SK-N-SH (cell line): Measurements from ENCODE around the gene SLC20A1. TPM values are rescaled to one million over a fixed set of nuclear protein-coding genes. Genes with fewer than 3 reads are reported as not detected.
A peak's percentile ranks its signal among the peaks of the same experiment; 100 is the strongest.

Experiments
- CTCF ChIA-PET: fragments of 300-600, 350-600 bp; formaldehyde crosslinking; extraction: SDS; loops from one replicate; lab custom pipeline; 2021; lab: Yijun Ruan, JAX
- POLR2A ChIA-PET: fragments of 350-600 bp; sonication (Branson Sonifier 250); formaldehyde crosslinking; extraction: SDS; loops from one replicate; lab custom pipeline; 2020; ENCODE audit warnings: antibody characterized with exemption, inconsistent platforms; lab: Yijun Ruan, JAX
- DNase-seq: peaks from one replicate; pipeline ENCODE4 v3.0.0; 2012
- H2AFZ ChIP-seq: fragments of 200-600 bp; sonication (generic); 2 replicates; pipeline ENCODE4 v1.8.1; 2016; ENCODE audit warnings: antibody characterized with exemption, mild to moderate bottlenecking, low read depth
- H3F3A ChIP-seq: fragments of 200-600 bp; sonication (generic); replicated peaks from 2 replicates; pipeline ENCODE3; 2016; ENCODE audit warnings: antibody characterized with exemption, mild to moderate bottlenecking; ENCODE audit not compliant: insufficient read depth
- H3K27ac ChIP-seq, 2 experiments: fragments of 200-500 bp in 1 of 2; fragments of 200-600 bp in 1 of 2; sonication (Bioruptor generic) in 1 of 2; sonication (generic), shearing (Covaris generic) in 1 of 2; 2 replicates each; pipeline versions ENCODE4 v1.5.1 to v1.6.1; 2014 to 2016; ENCODE audit warnings: low read depth in 2 of 2, inconsistent platforms in 1 of 2, low read length in 1 of 2, mild to moderate bottlenecking in 1 of 2, mixed read lengths in 1 of 2
- H3K27me3 ChIP-seq: fragments of 200-600 bp; sonication (generic), shearing (Covaris generic); 2 replicates; pipeline ENCODE4 v1.6.1; 2016; ENCODE audit warnings: mixed run types; ENCODE audit not compliant: insufficient read depth
- H3K36me3 ChIP-seq, 2 experiments: fragments of 200-500 bp in 1 of 2; fragments of 200-600 bp in 1 of 2; sonication (Bioruptor generic) in 1 of 2; sonication (generic) in 1 of 2; replicated peaks in 1 of 2; 2 replicates each; pipeline versions ENCODE3 to v1.5.1; 2014 to 2016; ENCODE audit warnings: low read length in 1 of 2, mild to moderate bottlenecking in 1 of 2; ENCODE audit not compliant: insufficient read depth in 2 of 2, control insufficient read depth in 1 of 2
- H3K4me1 ChIP-seq, 2 experiments: fragments of 200-500 bp in 1 of 2; fragments of 200-600 bp in 1 of 2; sonication (Bioruptor generic) in 1 of 2; sonication (generic), shearing (Covaris generic) in 1 of 2; 2 replicates each; pipeline versions ENCODE4 v1.5.1 to v1.6.1; 2014 to 2016; ENCODE audit warnings: low read depth in 1 of 2, low read length in 1 of 2, mixed run types in 1 of 2; ENCODE audit not compliant: insufficient read depth in 2 of 2, control insufficient read depth in 1 of 2
- H3K4me2 ChIP-seq: fragments of 200-600 bp; sonication (generic), shearing (Covaris generic); 2 replicates; pipeline ENCODE4 v1.6.1; 2017; ENCODE audit warnings: mixed run types
- H3K4me3 ChIP-seq, 2 experiments: fragments of 200-500 bp in 1 of 2; fragments of 200-600 bp in 1 of 2; sonication (Bioruptor generic) in 1 of 2; sonication (generic), shearing (Covaris generic) in 1 of 2; 2 replicates each; pipeline versions ENCODE4 v1.5.1 to v1.8.1; 2014 to 2016; ENCODE audit warnings: low read depth in 2 of 2, inconsistent platforms in 1 of 2, low read length in 1 of 2, mild to moderate bottlenecking in 1 of 2, mixed read lengths in 1 of 2, moderate library complexity in 1 of 2
- H3K79me2 ChIP-seq: fragments of 200-600 bp; sonication (generic); 2 replicates; pipeline ENCODE4 v1.8.1; 2017; ENCODE audit warnings: mild to moderate bottlenecking; ENCODE audit not compliant: insufficient read depth
- H3K9ac ChIP-seq: fragments of 200-600 bp; sonication (generic); 2 replicates; pipeline ENCODE4 v1.6.1; 2017; ENCODE audit warnings: mixed run types
- H3K9me2 ChIP-seq: fragments of 200-600 bp; sonication (generic); 2 replicates; pipeline ENCODE4 v1.6.1; 2017; ENCODE audit warnings: mixed run types
- H3K9me3 ChIP-seq: fragments of 200-600 bp; sonication (generic); 2 replicates; pipeline ENCODE4 v1.6.1; 2017; ENCODE audit warnings: mixed run types, mild to moderate bottlenecking, moderate library complexity
- H4K20me1 ChIP-seq: fragments of 200-600 bp; sonication (generic); 2 replicates; pipeline ENCODE4 v1.6.1; 2017; ENCODE audit warnings: mild to moderate bottlenecking, mixed run types; ENCODE audit not compliant: insufficient read depth
- ELF1 ChIP-seq: IDR thresholded peaks from 2 replicates; pipeline ENCODE4 v1.4.0; 2012
- FOSL2 ChIP-seq: IDR thresholded peaks from 2 replicates; pipeline ENCODE4 v1.4.0; 2012; ENCODE audit warnings: low read depth, mild to moderate bottlenecking, moderate library complexity, borderline replicate concordance
- GATA2 ChIP-seq: sonication (generic); formaldehyde crosslinking; IDR thresholded peaks from 2 replicates; pipeline ENCODE4 v1.5.0; 2020; ENCODE audit warnings: mild to moderate bottlenecking, missing genetic modification reagents
- TEAD4 ChIP-seq: IDR thresholded peaks from 2 replicates; pipeline ENCODE4 v1.4.0; 2012; ENCODE audit warnings: mild to moderate bottlenecking, borderline replicate concordance; ENCODE audit not compliant: insufficient read depth
- WGBS: methylation state at CpG from one replicate; pipeline ENCODE4 v1.1.6; 2017; ENCODE audit warnings: low lambda C conversion rate; 5-methylcytosine and 5-hydroxymethylcytosine counted together
- polyA plus RNA-seq, 3 experiments: library from polyadenylated mRNA; depleted of rRNA; stranded (reverse); fragments of >200 nt; gene quantifications; 2 replicates each; pipeline ENCODE4 v1.2.3, GENCODE V29; 2012
- TF ChIP-seq, protein P1 (sequence below): fragments of 150-350 bp; IDR thresholded peaks from 2 replicates; pipeline ENCODE4 v1.6.1; 2016; ENCODE audit warnings: mild to moderate bottlenecking, low read depth, low read length
- TF ChIP-seq, protein P2 (sequence below): IDR thresholded peaks from 2 replicates; pipeline ENCODE4; 2012
- TF ChIP-seq, protein P3 (sequence below): IDR thresholded peaks from 2 replicates; pipeline ENCODE4 v1.4.0; 2012; ENCODE audit warnings: low read depth, borderline replicate concordance
- TF ChIP-seq, protein P4 (sequence below): fragments of 200-600 bp; sonication (generic); IDR thresholded peaks from 2 replicates; pipeline ENCODE4 v1.6.1; 2017; ENCODE audit warnings: antibody characterized with exemption, mild to moderate bottlenecking, moderate library complexity

SLC20A1 gene
- polyA plus RNA-seq, 1 of the 3 experiments (the other 2 are of a cell fraction), result 56.3 TPM

DNA sequence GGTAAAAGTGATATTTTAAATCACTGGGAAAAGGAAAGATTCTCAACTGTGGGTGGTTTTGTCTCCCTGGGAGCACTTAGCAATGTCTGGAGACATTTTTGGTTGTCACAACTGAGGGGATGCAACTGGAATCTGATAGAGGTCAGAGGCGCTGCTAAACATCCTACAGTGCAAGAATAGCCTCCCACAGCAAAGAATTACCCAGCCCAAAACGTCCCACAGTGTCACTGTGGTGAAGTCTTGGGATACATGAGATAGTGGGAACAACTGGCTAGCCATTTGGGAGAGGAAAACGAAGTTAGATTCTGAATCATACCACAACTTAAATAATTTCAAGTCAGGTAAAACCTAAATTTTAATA lies 38.7 kb downstream of the SLC20A1 start:
- Histone ChIP-seq H3K9me3 (no peaks in the 10 kb centered on the region), H3K79me2 (no peaks in the 10 kb centered on the region), H3K4me2 (no peak overlapping the region), H3K4me1 (no peaks in the 10 kb centered on the region), H3K9ac (no peak overlapping the region), H4K20me1 (no peaks in the 10 kb centered on the region), H3K9me2 (no peaks in the 10 kb centered on the region), H3F3A (peaks cover 5% of the 10 kb centered on the region), H3K27me3 (no peaks in the 10 kb centered on the region), H3K27ac (no peak overlapping the region), H3K36me3 (no peaks in the 10 kb centered on the region), H3K4me3 (no peak overlapping the region), H2AFZ (no peak overlapping the region)
- ChIA-PET CTCF (interaction anchor here (0.7 to 1.6 kb wide), 4 partner anchors 21 to 58 kb away, joined by 3 to 5 read pairs (median 4); no protein-coding TSS in a partner anchor), POLR2A (no interaction called here)
- DNase-seq, result no peak
- TF ChIP-seq, protein P1, sequence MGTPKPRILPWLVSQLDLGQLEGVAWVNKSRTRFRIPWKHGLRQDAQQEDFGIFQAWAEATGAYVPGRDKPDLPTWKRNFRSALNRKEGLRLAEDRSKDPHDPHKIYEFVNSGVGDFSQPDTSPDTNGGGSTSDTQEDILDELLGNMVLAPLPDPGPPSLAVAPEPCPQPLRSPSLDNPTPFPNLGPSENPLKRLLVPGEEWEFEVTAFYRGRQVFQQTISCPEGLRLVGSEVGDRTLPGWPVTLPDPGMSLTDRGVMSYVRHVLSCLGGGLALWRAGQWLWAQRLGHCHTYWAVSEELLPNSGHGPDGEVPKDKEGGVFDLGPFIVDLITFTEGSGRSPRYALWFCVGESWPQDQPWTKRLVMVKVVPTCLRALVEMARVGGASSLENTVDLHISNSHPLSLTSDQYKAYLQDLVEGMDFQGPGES, result no peak
- TF ChIP-seq FOSL2, result no peak
- TF ChIP-seq, protein P2, sequence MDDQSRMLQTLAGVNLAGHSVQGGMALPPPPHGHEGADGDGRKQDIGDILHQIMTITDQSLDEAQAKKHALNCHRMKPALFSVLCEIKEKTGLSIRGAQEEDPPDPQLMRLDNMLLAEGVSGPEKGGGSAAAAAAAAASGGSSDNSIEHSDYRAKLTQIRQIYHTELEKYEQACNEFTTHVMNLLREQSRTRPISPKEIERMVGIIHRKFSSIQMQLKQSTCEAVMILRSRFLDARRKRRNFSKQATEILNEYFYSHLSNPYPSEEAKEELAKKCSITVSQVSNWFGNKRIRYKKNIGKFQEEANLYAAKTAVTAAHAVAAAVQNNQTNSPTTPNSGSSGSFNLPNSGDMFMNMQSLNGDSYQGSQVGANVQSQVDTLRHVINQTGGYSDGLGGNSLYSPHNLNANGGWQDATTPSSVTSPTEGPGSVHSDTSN, result no peak
- TF ChIP-seq, protein P3, sequence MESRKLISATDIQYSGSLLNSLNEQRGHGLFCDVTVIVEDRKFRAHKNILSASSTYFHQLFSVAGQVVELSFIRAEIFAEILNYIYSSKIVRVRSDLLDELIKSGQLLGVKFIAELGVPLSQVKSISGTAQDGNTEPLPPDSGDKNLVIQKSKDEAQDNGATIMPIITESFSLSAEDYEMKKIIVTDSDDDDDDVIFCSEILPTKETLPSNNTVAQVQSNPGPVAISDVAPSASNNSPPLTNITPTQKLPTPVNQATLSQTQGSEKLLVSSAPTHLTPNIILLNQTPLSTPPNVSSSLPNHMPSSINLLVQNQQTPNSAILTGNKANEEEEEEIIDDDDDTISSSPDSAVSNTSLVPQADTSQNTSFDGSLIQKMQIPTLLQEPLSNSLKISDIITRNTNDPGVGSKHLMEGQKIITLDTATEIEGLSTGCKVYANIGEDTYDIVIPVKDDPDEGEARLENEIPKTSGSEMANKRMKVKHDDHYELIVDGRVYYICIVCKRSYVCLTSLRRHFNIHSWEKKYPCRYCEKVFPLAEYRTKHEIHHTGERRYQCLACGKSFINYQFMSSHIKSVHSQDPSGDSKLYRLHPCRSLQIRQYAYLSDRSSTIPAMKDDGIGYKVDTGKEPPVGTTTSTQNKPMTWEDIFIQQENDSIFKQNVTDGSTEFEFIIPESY, result no peak
- TF ChIP-seq ELF1, result no peak
- WGBS, result 53% methylated on average over 3 of the region's 3 CpGs

DNA sequence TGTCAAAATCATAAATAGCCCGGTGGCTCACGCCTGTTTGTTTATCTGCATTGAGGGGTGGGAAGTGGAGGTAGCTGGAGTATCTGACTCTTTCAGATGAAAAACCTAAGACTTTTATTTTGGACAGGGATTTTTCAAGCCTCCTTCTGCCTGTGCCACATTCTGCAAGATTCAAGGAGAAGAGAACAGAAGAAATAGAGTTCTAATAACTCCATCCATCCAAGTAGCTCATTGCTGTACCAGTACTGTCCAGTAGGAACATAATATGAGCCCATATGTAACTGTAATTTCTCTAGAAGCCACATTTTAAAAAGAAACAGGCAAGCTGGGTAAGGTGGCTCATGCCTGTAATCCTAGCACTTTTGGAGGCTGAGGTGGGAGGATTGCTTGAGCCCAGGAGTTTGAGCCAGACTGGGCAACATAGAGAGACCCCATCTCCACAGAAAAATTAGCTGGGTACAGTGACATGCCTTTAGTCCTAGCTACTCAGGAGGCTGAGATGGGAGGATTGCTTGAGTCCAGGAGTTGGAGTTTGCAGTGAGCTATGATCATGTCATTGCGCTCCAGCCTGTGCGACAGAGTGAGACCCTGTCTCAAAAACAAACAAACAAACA lies 39.6 kb downstream of the SLC20A1 start:
- WGBS, result 93% methylated on average over 4 of the region's 4 CpGs
- Histone ChIP-seq H2AFZ (no peak overlapping the region), H3K27me3 (no peaks in the 10 kb centered on the region), H3K9ac (no peak overlapping the region), H3K9me3 (no peaks in the 10 kb centered on the region), H3K9me2 (no peaks in the 10 kb centered on the region), H3K27ac (no peak overlapping the region)
- POLR2A ChIA-PET, result no interaction called here
- DNase-seq, result no peak
- TF ChIP-seq ELF1 (no peak), TEAD4 (no peak), GATA2 (CRISPR knock-in tag) (no peak)
- TF ChIP-seq, protein P4, sequence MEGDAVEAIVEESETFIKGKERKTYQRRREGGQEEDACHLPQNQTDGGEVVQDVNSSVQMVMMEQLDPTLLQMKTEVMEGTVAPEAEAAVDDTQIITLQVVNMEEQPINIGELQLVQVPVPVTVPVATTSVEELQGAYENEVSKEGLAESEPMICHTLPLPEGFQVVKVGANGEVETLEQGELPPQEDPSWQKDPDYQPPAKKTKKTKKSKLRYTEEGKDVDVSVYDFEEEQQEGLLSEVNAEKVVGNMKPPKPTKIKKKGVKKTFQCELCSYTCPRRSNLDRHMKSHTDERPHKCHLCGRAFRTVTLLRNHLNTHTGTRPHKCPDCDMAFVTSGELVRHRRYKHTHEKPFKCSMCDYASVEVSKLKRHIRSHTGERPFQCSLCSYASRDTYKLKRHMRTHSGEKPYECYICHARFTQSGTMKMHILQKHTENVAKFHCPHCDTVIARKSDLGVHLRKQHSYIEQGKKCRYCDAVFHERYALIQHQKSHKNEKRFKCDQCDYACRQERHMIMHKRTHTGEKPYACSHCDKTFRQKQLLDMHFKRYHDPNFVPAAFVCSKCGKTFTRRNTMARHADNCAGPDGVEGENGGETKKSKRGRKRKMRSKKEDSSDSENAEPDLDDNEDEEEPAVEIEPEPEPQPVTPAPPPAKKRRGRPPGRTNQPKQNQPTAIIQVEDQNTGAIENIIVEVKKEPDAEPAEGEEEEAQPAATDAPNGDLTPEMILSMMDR, result peak; percentile 32; the same call in 1 of the 2 replicates
- TF ChIP-seq, all 33 proteins: peak for 1
- no peaks in the 10 kb centered on the region for H3K79me2 ChIP-seq
- no peaks in the 10 kb centered on the region for H3F3A ChIP-seq
- H3K4me3 ChIP-seq, result no peak overlapping the region
- no peaks in the 10 kb centered on the region for H3K36me3 ChIP-seq
- no peak overlapping the region for H3K4me2 ChIP-seq
- no peaks in the 10 kb centered on the region for H4K20me1 ChIP-seq
- no peaks in the 10 kb centered on the region for H3K4me1 ChIP-seq
- CTCF ChIA-PET, result interaction anchor here (0.7 to 1.9 kb wide), 7 partner anchors 12 to 256 kb away, joined by 3 to 9 read pairs (median 4); no protein-coding TSS in a partner anchor
